HepG2 (cell line): ENCODE data around the gene PSENEN. TPM values are rescaled to one million over a fixed set of nuclear protein-coding genes. Genes with fewer than 3 reads are reported as not detected.

Source experiments
- ARID4A ChIP-seq: sonication (generic); formaldehyde crosslinking; IDR thresholded peaks from 2 replicates; pipeline ENCODE4 v1.5.0; 2020; ENCODE audit warnings: mild to moderate bottlenecking, missing genetic modification reagents, borderline replicate concordance
- FOXO1 ChIP-seq: sonication (generic); formaldehyde crosslinking; IDR thresholded peaks from 2 replicates; pipeline ENCODE4 v1.4.0; 2020; ENCODE audit warnings: missing genetic modification reagents
- HDAC1 ChIP-seq: sonication (generic); formaldehyde crosslinking; IDR thresholded peaks from 2 replicates; pipeline ENCODE4 v1.5.1; 2020; ENCODE audit warnings: mild to moderate bottlenecking, missing genetic modification reagents
- HOXA3 ChIP-seq: sonication (generic); formaldehyde crosslinking; IDR thresholded peaks from 2 replicates; pipeline ENCODE4 v1.5.0; 2020; ENCODE audit warnings: missing genetic modification reagents
- MAZ ChIP-seq, 2 experiments: sonication (generic) in 1 of 2; formaldehyde crosslinking in 1 of 2; IDR thresholded peaks; 2 replicates each; pipeline versions ENCODE4 v1.5.0 to v1.6.1; 2012 to 2020; ENCODE audit warnings: low read depth in 2 of 2, mild to moderate bottlenecking in 2 of 2, borderline replicate concordance in 1 of 2, improper control_type of control experiment in 1 of 2, low read length in 1 of 2, missing genetic modification reagents in 1 of 2, moderate library complexity in 1 of 2
- MYC ChIP-seq: sonication (generic); formaldehyde crosslinking; IDR thresholded peaks from 2 replicates; pipeline ENCODE4 v1.9.0; 2021; ENCODE audit warnings: missing genetic modification reagents, borderline replicate concordance
- SAP130 ChIP-seq: IDR thresholded peaks from 2 replicates; pipeline ENCODE4 v1.6.1; 2016; ENCODE audit warnings: low read depth
- TEAD3 ChIP-seq: optimal IDR thresholded peaks from 2 replicates; pipeline ENCODE3; 2016; ENCODE audit warnings: borderline replicate concordance
- ZMAT3 ChIP-seq: sonication (generic); formaldehyde crosslinking; conservative IDR thresholded peaks from 2 replicates; pipeline ENCODE4 v1.7.0; 2021; ENCODE audit warnings: missing genetic modification reagents
- ZNF234 ChIP-seq: sonication (generic); formaldehyde crosslinking; conservative IDR thresholded peaks from 2 replicates; pipeline ENCODE4 v1.5.1; 2020; ENCODE audit warnings: mild to moderate bottlenecking, missing genetic modification reagents
- ZNF781 ChIP-seq: sonication (generic); formaldehyde crosslinking; IDR thresholded peaks from 2 replicates; pipeline ENCODE4 v1.5.1; 2020; ENCODE audit warnings: borderline replicate concordance, mild to moderate bottlenecking, missing genetic modification reagents; ENCODE audit errors: not compliant biosample characterization
- polyA plus RNA-seq, 8 experiments: library from polyadenylated mRNA; depleted of rRNA in 3 of 8; stranded (reverse) in 7 of 8; unstranded in 1 of 8; fragments of >200 nt; fragmentation: Illumina TruSeq in 4 of 8; extraction: Trizol in 4 of 8; gene quantifications; 2 replicates each; pipeline versions ENCODE4 v1.2.1 to v1.2.3, GENCODE V29; 2011 to 2016; ENCODE audit warnings: low read depth in 4 of 8, missing spikeins in 1 of 8, mixed read lengths in 1 of 8; ENCODE audit not compliant: insufficient read depth in 1 of 8
- total RNA-seq, 5 experiments: library from RNA; depleted of rRNA; stranded (reverse); fragments of >200 nt; fragmentation: Illumina TruSeq; extraction: Trizol; gene quantifications; 2 replicates each; pipeline ENCODE4 v1.2.3, GENCODE V29; 2016; ENCODE audit warnings: low read depth in 1 of 5

Gene PSENEN
- total and polyA plus RNA-seq, 2 of the 13 experiments (the other 11 are each of a cell fraction or from before 2014, with no cell fraction given): 16.9 to 34.2 TPM

GRCh38 chr19:35719402-35720162, 25.9 kb upstream of the PSENEN start (continued):
- TF ChIP-seq SAP130 (CRISPR knock-in tag): peak; percentile 90
- no peak for TF ChIP-seq ZNF234 (CRISPR knock-in tag)
- peak; percentile 7 for TF ChIP-seq TEAD3 (CRISPR knock-in tag)
- TF ChIP-seq ARID4A (CRISPR knock-in tag): peak; percentile 63
- 0 out of 2 replicates have a peak, but pooled peaks have one; percentile 13 for TF ChIP-seq MYC (CRISPR knock-in tag)
- 0 out of 2 replicates have a peak, but pooled peaks have one; percentile 18 for TF ChIP-seq FOXO1
- 0 out of 2 replicates have a peak, but pooled peaks have one; percentile 38 for TF ChIP-seq MAZ (IDR thresholded peaks at IDR 0.05; ENCODE audit: borderline replicate concordance, low read depth, low read length)
- no peak for TF ChIP-seq MAZ (CRISPR knock-in tag; IDR thresholded peaks at IDR 0.05; ENCODE audit: low read depth)
- no peak for TF ChIP-seq ZMAT3 (CRISPR knock-in tag)
- TF ChIP-seq ZNF781 (CRISPR knock-in tag): no peak
- TF ChIP-seq HOXA3 (CRISPR knock-in tag): peak; percentile 62
- TF ChIP-seq HDAC1 (CRISPR knock-in tag): peak; percentile 37
